Measurements from ENCODE around the gene PTCD3.

GRCh38 chr2:86170449-86170848, 64.4 kb downstream of the PTCD3 start:
- TF ChIP-seq CTCF (IDR thresholded peaks at IDR 0.05) (no peak), POLR2A (IDR thresholded peaks at IDR 0.05) (no peak)
